MM.1S (cell line): ENCODE data around the gene MZT2B.
"Not testable (repeated sequence)": the region's sequence is repeated elsewhere in the genome, so short reads cannot be mapped to it uniquely, and the experiment has no call there.

ENCODE experiments used
- DNase-seq: peaks from one replicate; pipeline ENCODE4 v3.0.0-alpha.2; 2015
- H2AFZ ChIP-seq: fragments of 300-600 bp; sonication (generic); 2 replicates; pipeline ENCODE4 v1.6.0; 2016; ENCODE audit warnings: antibody characterized with exemption, low read length
- H3F3A ChIP-seq: fragments of 300-600 bp; sonication (generic); 2 replicates; pipeline ENCODE4 v1.6.1; 2016; ENCODE audit warnings: mild to moderate bottlenecking, antibody characterized with exemption, low read length, moderate library complexity, mixed read lengths; ENCODE audit not compliant: insufficient read depth
- H3K27ac ChIP-seq: fragments of 300-600 bp; sonication (generic); 2 replicates; pipeline ENCODE4 v1.5.1; 2016; ENCODE audit warnings: mild to moderate bottlenecking, low read length
- H3K27me3 ChIP-seq: fragments of 300-600 bp; sonication (generic); replicated peaks from 2 replicates; pipeline ENCODE4 v1.6.0; 2016; ENCODE audit warnings: low read length; ENCODE audit not compliant: insufficient read depth
- H3K36me3 ChIP-seq: fragments of 300-600 bp; sonication (generic); replicated peaks from 2 replicates; pipeline ENCODE4 v1.6.1; 2016; ENCODE audit warnings: mild to moderate bottlenecking, low read length, mixed read lengths; ENCODE audit not compliant: insufficient read depth
- H3K4me1 ChIP-seq: fragments of 300-600 bp; sonication (generic); 2 replicates; pipeline ENCODE4 v1.6.1; 2016; ENCODE audit warnings: low read length, mixed read lengths
- H3K4me2 ChIP-seq: fragments of 300-600 bp; sonication (generic); 2 replicates; pipeline ENCODE4 v1.6.0; 2016; ENCODE audit warnings: low read depth, low read length
- H3K4me3 ChIP-seq: fragments of 300-600 bp; sonication (generic); 2 replicates; pipeline ENCODE4 v1.5.1; 2016; ENCODE audit warnings: low read length, mixed read lengths
- H3K79me2 ChIP-seq: fragments of 300-600 bp; sonication (generic); 2 replicates; pipeline ENCODE4 v1.6.1; 2016; ENCODE audit warnings: mixed run types, low read length, mixed read lengths
- H3K9ac ChIP-seq: fragments of 300-600 bp; sonication (generic); 2 replicates; pipeline ENCODE4 v1.6.1; 2016; ENCODE audit warnings: low read length, mixed read lengths
- H3K9me2 ChIP-seq: fragments of 300-600 bp; sonication (generic); replicated peaks from 2 replicates; pipeline ENCODE4 v1.6.1; 2016; ENCODE audit warnings: mild to moderate bottlenecking, low read length, mixed read lengths; ENCODE audit not compliant: insufficient read depth
- H3K9me3 ChIP-seq: fragments of 300-600 bp; sonication (generic); replicated peaks from 2 replicates; pipeline ENCODE4 v1.6.1; 2016; ENCODE audit warnings: mild to moderate bottlenecking, low read length, mixed read lengths; ENCODE audit not compliant: insufficient read depth
- H4K20me1 ChIP-seq: fragments of 300-600 bp; sonication (generic); 2 replicates; pipeline ENCODE4 v1.6.1; 2016; ENCODE audit warnings: mild to moderate bottlenecking, low read length, moderate library complexity, mixed read lengths; ENCODE audit not compliant: insufficient read depth
- CTCF ChIP-seq: fragments of 300-600 bp; sonication (generic); IDR thresholded peaks from 2 replicates; pipeline ENCODE4 v1.5.1; 2016; ENCODE audit warnings: antibody characterized with exemption, low read length, mixed read lengths
- EZH2 ChIP-seq: fragments of 300-600 bp; sonication (generic); optimal IDR thresholded peaks from 2 replicates; pipeline ENCODE3; 2017; ENCODE audit warnings: low read depth, mild to moderate bottlenecking, antibody characterized with exemption, low read length, mixed read lengths
- EZH2phosphoT487 ChIP-seq: fragments of 300-600 bp; sonication (generic); IDR thresholded peaks from 2 replicates; pipeline ENCODE4 v1.6.1; 2018; ENCODE audit warnings: antibody characterized with exemption, low read length

MZT2B gene

DNA sequence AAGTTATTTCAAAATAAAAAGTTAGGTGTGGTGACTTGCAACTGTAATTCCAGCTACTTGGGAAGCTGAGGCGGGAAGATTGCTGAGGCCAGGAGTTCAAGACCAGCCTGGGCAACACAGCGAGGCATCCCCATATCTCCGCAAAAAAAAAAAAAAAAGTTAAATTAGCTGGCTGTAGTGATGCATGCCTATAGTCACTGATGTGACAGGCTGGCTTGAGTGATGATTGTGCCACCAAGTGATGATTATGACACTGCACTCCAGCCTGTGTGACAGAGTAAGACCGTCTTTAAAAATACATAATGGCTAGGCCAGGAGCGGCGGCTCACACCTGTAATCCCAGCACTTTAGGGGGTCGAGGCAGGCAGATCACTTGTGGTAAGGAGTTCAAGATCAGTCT, 12.2 kb upstream of the MZT2B start:
- no peak overlapping the region for H3K4me2 ChIP-seq
- no peaks in the 10 kb centered on the region for H4K20me1 ChIP-seq
- H3K9me2 ChIP-seq, result no peaks in the 10 kb centered on the region
- no peak for DNase-seq
- H3F3A ChIP-seq, result no peaks in the 10 kb centered on the region
- H3K27me3 ChIP-seq, result no peaks in the 10 kb centered on the region
- H3K9me3 ChIP-seq, result no peaks in the 10 kb centered on the region
- no peak overlapping the region for H3K4me3 ChIP-seq
- H2AFZ ChIP-seq, result no peak overlapping the region
- no peak overlapping the region for H3K27ac ChIP-seq
- H3K79me2 ChIP-seq, result peaks cover 5% of the 10 kb centered on the region; the same call in 1 of the 2 replicates
- H3K36me3 ChIP-seq, result no peaks in the 10 kb centered on the region
- no peaks in the 10 kb centered on the region for H3K4me1 ChIP-seq
- H3K9ac ChIP-seq, result no peak overlapping the region
- TF ChIP-seq EZH2phosphoT487, result no peak
- no peak for TF ChIP-seq EZH2
- no peak for TF ChIP-seq CTCF

DNA sequence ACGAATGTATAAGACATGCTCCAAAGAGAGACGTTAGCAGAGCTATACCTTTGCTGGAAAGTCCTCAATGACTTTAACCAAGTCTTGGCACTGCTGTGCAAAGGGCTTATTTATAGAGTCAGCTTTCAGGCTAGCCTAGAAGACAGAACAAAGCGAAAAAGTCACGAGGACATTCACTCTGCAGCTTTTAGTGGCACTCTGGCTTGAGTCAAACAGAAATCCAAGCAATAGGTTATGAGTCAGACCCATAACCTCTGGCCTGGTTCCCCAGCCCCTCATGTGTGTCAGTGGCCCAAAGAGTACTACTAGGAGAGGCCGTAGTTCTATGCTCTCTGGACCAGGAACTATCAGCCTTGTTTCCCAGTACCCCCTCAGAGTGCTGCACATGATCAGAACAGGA, 7.2 kb upstream of the MZT2B start:
- not testable (repeated sequence) for H3K9ac ChIP-seq, H3K9me2 ChIP-seq, H4K20me1 ChIP-seq, H2AFZ ChIP-seq, DNase-seq, H3K36me3 ChIP-seq, H3K4me3 ChIP-seq, H3F3A ChIP-seq, H3K9me3 ChIP-seq, H3K4me2 ChIP-seq, H3K27me3 ChIP-seq, H3K4me1 ChIP-seq, H3K27ac ChIP-seq
- H3K79me2 ChIP-seq, result peaks cover 50% of the 10 kb centered on the region

- peak overlapping the region; percentile 63; the same call in 1 of the 2 replicates for H2AFZ ChIP-seq
- peak overlapping the region; percentile 84; the same call in 1 of the 2 replicates for H3K27ac ChIP-seq
- not testable (repeated sequence) for H3F3A ChIP-seq, H3K4me1 ChIP-seq, H3K9me2 ChIP-seq, H3K27me3 ChIP-seq, H3K9me3 ChIP-seq, H3K36me3 ChIP-seq, H4K20me1 ChIP-seq
- H3K79me2 ChIP-seq, result peaks cover 80% of the 10 kb centered on the region
- H3K9ac ChIP-seq, result peak overlapping the region; percentile 97
- H3K4me2 ChIP-seq, result peak overlapping the region; percentile 73
- peak; percentile 6 for DNase-seq
- peak overlapping the region; percentile 100 for H3K4me3 ChIP-seq
Measured at GRCh38 chr2:130180404-130181324, 1.4 kb upstream of the MZT2B start.

DNA sequence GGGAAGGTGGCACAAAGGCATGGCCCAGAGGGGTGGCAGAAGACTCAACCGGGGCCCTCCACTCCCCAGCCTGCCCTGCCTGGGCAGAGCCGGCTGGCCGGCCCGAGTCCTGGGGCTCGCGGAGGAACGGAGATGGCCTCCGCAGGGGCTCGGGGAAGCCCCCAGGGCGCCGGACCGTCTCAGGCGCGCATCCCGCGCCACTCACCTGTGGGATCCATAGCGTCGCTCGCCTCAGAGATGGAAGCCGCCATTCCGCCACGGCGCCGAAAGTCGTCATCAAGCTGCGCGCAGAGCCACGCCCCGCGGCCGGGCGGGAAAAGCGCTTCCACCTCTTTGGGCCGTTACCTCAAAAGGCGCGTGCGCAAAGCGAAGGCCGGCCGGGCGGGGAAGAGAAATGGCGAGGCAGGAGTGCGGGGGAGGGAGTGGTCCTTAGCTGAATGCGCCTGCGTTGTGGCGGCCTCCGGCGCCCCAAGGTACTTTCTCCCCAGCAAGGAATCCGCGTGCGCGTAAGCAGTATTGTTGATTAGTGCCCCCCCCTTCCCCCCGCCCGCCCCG, 660 bp upstream of the MZT2B start, which contains the start of gene SMPD4:
TSS of gene SMPD4 (minus strand) at position 278 of the 555 bp plus-strand sequence. CDS start 5,010 bp downstream, outside the sequence.
- H4K20me1 ChIP-seq, result no peaks in the 10 kb centered on the region; the same call in 1 of the 2 replicates
- DNase-seq, result peak; percentile 96
- no peaks in the 10 kb centered on the region for H3K27me3 ChIP-seq
- peak within 1 kb of the TSS; percentile 84 for H3K27ac ChIP-seq
- H3K4me1 ChIP-seq, result no peaks in the 10 kb centered on the region
- peaks cover 78% of the 10 kb centered on the region for H3K79me2 ChIP-seq
- H3F3A ChIP-seq, result no peaks in the 10 kb centered on the region
- no peaks in the 10 kb centered on the region for H3K9me2 ChIP-seq
- TF ChIP-seq EZH2phosphoT487, result no peak
- TF ChIP-seq EZH2, result no peak
- no peak for TF ChIP-seq CTCF
- peak within 1 kb of the TSS; percentile 73 for H3K4me2 ChIP-seq
- H3K4me3 ChIP-seq, result peak within 1 kb of the TSS; percentile 100
- H3K36me3 ChIP-seq, result no peaks in the 10 kb centered on the region
- H3K9ac ChIP-seq, result peak within 1 kb of the TSS; percentile 97
- H3K9me3 ChIP-seq, result no peaks in the 10 kb centered on the region
- H2AFZ ChIP-seq, result peak within 1 kb of the TSS; percentile 82

DNA sequence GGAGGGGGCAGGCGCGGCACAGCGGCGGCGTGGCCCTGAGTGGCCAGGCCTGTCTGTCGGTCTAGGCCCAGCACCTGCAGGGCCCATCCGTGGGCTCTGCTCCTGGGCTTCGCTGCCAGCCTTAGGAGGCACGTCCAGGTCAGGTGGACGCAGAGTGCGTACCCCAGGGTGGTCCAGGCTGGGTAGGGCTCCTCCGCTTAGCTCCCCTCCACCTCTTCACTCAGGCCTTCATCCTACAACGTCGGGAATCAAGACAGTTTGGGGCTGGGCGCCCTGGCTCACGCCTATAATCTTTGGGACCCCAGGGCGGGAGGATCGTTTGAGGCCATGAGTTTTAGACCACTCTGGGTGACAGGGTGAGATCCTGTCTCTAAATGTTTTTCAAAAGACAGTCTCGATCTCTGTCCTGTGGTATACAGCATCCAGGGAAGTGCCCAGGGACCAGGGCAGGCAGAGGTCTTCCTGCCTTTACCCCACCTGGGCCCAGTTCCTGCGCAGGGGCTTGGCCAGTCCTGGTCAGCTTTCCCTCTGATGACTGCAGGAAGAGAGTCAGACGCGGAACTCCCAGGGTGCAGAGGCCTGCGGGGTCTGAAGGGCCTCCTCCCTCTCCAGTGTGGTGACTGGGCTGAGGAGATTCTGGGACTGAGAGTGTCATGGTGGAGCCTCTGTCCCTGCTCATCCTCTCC, 907 bp downstream of the MZT2B start:
- not testable (repeated sequence) for H3K36me3 ChIP-seq, H3K9me3 ChIP-seq, H3K27me3 ChIP-seq, H3F3A ChIP-seq, H3K27ac ChIP-seq, DNase-seq, H3K9me2 ChIP-seq, H4K20me1 ChIP-seq, H3K4me1 ChIP-seq
- H2AFZ ChIP-seq, result peak overlapping the region; percentile 63; the same call in 1 of the 2 replicates
- H3K79me2 ChIP-seq, result peaks cover 62% of the 10 kb centered on the region
- H3K4me2 ChIP-seq, result peak overlapping the region; percentile 86; the same call in 1 of the 2 replicates
- H3K4me3 ChIP-seq, result peak overlapping the region; percentile 74
- peak overlapping the region; percentile 86 for H3K9ac ChIP-seq
